Fibroblast of skin of left quadriceps (primary cell): ENCODE data around the gene OPTC.
A peak's percentile ranks its signal among the peaks of the same experiment; 100 is the strongest.

Experiments used
- DNase-seq, 2 experiments: peaks; one replicate each; pipeline ENCODE4 v3.0.0-alpha.2; 2013; ENCODE audit warnings: low read depth in 2 of 2

Gene OPTC

GRCh38 chr1:203491664-203492063 lies 2.3 kb upstream of the OPTC start:
- no peak for DNase-seq

GRCh38 chr1:203492082-203492747 lies 1.7 kb upstream of the OPTC start:
- no peak for DNase-seq

GRCh38 chr1:203492748-203493130 lies 1.2 kb upstream of the OPTC start:
- DNase-seq: no peak

- no peak for DNase-seq
These were observed 1.9 kb downstream of the OPTC start for GRCh38 chr1:203495845-203496244.

- no peak for DNase-seq
These were observed 3.4 kb downstream of the OPTC start for GRCh38 chr1:203497269-203497777.

- DNase-seq: no peak
These were observed 5.8 kb downstream of the OPTC start for GRCh38 chr1:203499643-203500278.

GRCh38 chr1:203500279-203500678 lies 6.3 kb downstream of the OPTC start:
- no peak for DNase-seq

- no peak for DNase-seq
These were observed 9.9 kb downstream of the OPTC start for GRCh38 chr1:203503836-203504235.

- DNase-seq: peak; percentile 46 to 58
These were observed 10.7 kb downstream of the OPTC start for GRCh38 chr1:203504400-203505250.

GRCh38 chr1:203505526-203506204 lies 11.7 kb downstream of the OPTC start:
- DNase-seq: no peak

GRCh38 chr1:203506858-203507626 lies 13.1 kb downstream of the OPTC start:
- DNase-seq: no peak

GRCh38 chr1:203507759-203508158 lies 13.8 kb downstream of the OPTC start:
- no peak for DNase-seq

- no peak for DNase-seq
These were observed 14.6 kb downstream of the OPTC start for GRCh38 chr1:203508463-203509073.

GRCh38 chr1:203509135-203509534 lies 15.2 kb downstream of the OPTC start:
- DNase-seq: no peak

GRCh38 chr1:203511513-203511912 lies 17.6 kb downstream of the OPTC start:
- DNase-seq: no peak

- DNase-seq: no peak
These were observed 18.0 kb downstream of the OPTC start for GRCh38 chr1:203511930-203512329.

- no peak for DNase-seq
These were observed 18.5 kb downstream of the OPTC start for GRCh38 chr1:203512517-203512847.

- peak; percentile 79 to 83 for DNase-seq
These were observed 19.1 kb downstream of the OPTC start for GRCh38 chr1:203512848-203513584.

GRCh38 chr1:203513585-203514031 lies 19.7 kb downstream of the OPTC start:
- DNase-seq: no peak

GRCh38 chr1:203516184-203516583 lies 22.2 kb downstream of the OPTC start:
- no peak for DNase-seq
